HG02870 (cell line): Measurements from ENCODE around the gene GRSF1.
"Not testable (repeated sequence)": the region's sequence is repeated elsewhere in the genome, so short reads cannot be mapped to it uniquely, and the experiment has no call there.

Experiments used
- ATAC-seq: cut with Tn5 transposase; IDR thresholded peaks from one replicate; pipeline ENCODE4 v1.9.1; 2021; ENCODE audit warnings: mild to moderate bottlenecking, moderate library complexity; ENCODE audit not compliant: unreplicated experiment

Gene GRSF1

GRCh38 chr4:70836081-70836480 lies 3.6 kb downstream of the GRSF1 start:
- ATAC-seq, result no peak

DNA sequence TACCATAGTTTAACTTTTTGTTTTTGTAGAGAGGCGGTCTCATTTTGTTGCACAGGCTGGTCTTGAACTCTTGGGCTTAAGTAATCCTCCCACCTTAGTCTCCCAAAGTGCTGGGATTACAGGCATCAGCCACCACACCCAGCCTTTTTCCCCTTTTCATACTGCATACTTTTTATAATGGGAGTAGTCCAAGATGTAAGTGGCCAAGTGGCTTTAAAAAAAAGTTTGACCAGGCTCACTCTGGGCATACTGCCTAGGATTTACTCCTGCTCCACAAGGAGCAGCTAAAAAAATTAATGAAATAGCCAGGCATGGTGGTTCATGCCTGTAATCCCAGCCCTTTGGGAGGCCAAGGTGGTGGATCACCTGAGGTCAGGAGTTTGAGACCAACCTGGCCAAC lies 6.0 kb downstream of the GRSF1 start:
- no peak for ATAC-seq

- ATAC-seq, result no peak
Measured at GRCh38 chr4:70831293-70831692, 8.4 kb downstream of the GRSF1 start.

DNA sequence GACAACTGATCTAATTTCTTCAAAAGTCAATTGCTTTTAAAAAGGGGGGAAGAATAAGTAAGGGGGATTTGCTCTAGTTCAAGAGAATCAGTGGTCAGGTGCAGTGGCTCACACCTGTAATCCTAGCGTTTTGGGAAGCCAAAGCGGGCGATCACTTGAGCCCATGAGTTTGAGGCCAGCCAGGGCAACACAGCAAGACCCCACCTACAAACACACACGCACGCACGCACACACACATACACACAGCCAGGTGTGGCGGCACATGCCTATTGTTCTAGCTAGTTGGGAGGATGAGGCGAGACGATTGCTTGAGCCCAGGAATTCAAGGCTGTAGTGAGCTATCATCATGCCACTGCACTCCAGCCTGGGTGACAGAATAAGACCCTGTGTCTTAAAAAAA lies 9.6 kb downstream of the GRSF1 start:
- no peak for ATAC-seq

DNA sequence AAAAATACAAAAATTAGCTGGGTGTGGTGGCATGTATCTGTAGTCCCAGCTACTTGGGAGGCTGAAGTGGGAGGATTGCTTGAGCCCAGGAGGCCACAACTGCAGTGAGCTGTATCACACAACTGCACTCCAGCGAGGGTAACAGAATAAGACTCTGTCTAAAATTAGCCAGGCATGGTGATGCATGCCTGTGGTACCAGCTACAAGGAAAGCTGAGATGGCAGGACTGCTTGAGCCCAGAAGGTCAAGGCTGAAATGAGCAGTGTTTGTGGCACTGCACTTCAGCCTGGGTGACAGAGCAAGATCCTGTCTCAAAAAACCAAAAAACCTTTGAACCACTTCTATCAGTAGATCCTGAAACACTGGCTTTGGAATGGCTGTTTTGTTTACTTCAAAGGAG lies 10.2 kb downstream of the GRSF1 start:
- no peak for ATAC-seq

GRCh38 chr4:70829015-70829414 lies 10.7 kb downstream of the GRSF1 start:
- no peak for ATAC-seq

DNA sequence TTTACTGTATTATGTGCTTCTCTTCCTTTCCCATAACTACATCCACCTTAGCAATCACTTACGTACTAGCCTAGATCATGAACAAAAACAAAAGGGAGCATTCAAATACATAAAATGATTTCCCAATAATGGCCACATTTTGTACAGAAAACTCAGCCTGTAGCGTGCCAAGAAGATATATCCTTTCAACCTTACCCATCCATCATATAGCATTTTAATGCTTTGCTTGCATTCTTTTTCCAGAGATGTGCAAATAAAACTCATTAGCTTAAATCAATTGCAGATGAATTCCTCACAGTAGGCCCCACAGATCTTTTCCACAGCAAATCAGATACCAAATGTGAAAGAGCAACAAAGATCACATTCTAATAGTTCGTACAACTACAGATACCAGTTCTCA lies 20.8 kb downstream of the GRSF1 start:
- no peak for ATAC-seq

- peak; percentile 64 for ATAC-seq
Measured at GRCh38 chr4:70818173-70818855, 21.4 kb downstream of the GRSF1 start.

GRCh38 chr4:70816894-70817293 lies 22.8 kb downstream of the GRSF1 start:
- peak; percentile 50 for ATAC-seq

DNA sequence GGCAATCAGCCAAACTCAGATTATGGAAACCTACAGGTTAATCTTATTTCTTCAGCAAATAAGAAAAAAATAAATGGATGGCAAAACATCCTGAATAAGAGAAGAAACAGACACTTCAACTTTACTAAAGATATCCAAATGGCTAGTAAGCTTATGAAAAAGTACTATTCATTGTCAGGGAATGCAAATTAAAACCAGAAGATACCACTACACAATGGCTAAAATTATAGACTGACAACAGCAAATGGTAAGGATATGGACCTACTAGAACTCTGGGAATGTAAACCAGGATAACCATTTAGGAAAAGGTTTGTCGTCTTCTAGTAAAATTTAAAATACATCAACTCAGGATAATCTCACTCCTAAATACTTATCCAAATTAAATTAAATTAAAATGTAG lies 24.3 kb downstream of the GRSF1 start:
- ATAC-seq, result no peak

DNA sequence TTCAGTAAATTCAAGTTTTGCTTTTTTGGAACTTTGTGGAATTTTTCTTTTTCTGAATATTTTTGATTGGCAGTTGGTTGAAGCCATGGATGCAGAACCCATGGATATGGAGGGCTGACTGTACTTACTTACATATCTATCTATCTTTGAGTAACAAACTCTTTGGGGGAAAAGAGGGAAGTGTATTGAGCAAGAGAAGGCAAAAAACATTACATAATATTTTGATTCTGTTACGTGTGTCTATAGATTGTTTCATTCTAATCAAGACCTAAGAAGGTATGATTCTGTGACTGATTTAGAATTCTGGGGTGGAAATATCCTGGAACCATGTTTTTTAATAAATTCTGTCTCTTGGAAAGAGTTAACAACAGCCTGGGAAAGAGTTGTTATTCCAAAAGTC lies 31.5 kb downstream of the GRSF1 start:
- no peak for ATAC-seq

GRCh38 chr4:70802928-70803580 lies 36.6 kb downstream of the GRSF1 start:
- ATAC-seq, result no peak

- ATAC-seq, result peak; percentile 98
Measured at GRCh38 chr4:70801265-70801809, 38.4 kb downstream of the GRSF1 start.

- ATAC-seq, result no peak
Measured at GRCh38 chr4:70793626-70794025, 46.1 kb downstream of the GRSF1 start.

DNA sequence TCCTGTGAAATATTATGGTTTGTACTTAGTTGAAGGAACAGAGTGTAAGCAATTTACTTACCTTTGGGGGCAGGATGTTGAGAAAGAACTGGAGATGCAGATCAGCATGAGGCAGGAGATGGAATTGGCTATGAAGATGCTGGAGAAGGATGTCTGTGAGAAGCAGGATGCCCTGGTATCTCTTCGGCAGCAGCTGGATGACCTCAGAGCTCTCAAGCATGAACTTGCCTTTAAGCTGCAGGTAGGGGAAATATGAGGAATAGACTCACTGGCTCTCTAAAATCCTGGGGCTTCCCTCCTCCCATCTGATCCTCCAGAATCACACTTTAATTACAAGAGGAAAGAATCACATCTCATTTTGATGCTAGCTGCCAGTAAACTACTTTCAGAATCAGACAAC lies 51.0 kb downstream of the GRSF1 start:
- ATAC-seq, result no peak

DNA sequence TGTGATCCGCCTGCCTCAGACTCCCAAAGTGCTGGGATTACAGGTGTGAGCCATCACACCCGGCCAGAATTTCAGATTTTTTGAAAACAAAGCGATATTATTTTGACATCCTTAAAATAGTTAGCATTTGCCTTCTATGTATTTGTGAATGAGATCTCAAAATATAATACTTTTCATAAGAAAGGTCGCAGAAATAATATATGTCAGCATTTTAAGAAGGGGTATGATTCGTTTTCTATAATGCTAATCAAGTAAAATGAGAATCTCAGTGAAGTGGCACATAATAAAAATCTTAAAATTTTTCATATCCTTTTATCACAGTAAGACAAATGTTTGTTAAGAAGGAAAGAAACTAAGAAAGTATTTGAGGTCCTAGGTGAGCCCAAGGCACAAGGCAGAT lies 52.2 kb downstream of the GRSF1 start:
- no peak for ATAC-seq

- ATAC-seq, result no peak
Measured at GRCh38 chr4:70783096-70783495, 56.6 kb downstream of the GRSF1 start.

GRCh38 chr4:70778888-70779422 lies 60.7 kb downstream of the GRSF1 start:
- ATAC-seq, result no peak

GRCh38 chr4:70772929-70773555 lies 66.6 kb downstream of the GRSF1 start:
- peak; percentile 82 for ATAC-seq

DNA sequence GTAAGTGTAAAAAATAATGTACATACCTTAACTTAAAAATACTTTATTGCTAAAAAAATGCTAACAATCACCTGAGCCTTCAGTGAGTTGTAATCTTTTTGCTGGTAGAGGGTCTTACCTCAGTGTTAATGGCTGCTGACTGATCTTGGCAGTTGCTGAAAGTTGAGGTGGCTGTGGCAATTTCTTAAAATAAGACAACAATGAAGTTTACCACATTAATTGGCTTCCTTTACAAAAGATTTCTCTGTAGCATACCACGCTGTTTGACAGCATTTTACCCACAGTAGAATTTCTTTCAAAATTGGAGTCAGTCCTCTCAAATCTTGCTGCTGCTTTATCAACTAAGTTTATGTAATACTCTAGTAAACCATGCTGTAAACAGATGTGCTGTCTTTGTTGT lies 70.3 kb downstream of the GRSF1 start:
- ATAC-seq, result not testable (repeated sequence)

DNA sequence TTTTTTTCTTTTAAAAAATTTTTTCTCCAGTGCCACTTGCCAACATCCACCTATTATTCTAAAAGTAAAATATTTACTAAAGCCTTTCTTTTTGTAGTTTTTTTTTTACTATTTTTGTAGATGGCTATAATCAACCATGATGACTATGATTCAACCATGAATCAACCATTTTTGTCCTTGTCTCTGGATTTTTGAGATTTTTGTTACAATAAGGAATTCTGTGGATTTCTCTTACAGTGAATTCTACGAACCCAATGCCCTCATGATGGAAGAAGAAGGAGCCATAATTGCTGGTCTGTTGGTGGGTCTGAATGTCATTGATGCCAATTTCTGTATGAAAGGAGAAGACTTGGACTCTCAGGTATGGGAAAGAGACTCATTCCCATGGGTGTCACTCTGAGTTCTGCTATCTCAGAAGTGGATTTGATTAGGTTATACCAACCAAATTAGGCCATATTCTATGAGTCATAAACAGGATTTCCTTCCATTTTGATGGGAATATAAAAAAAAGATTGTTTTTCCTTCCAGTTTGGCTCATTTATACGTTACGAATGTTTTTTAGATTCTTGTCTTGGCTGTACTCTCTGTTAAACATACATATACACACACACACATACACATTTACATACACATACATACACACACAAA lies 71.3 kb downstream of the GRSF1 start:
- ATAC-seq, result no peak
